OCI-LY3 (cell line): ENCODE results near the gene WFDC9.

ENCODE experiments used
- CTCF ChIP-seq: fragments of 200-600, 300-600 bp; sonication (generic); IDR thresholded peaks from 2 replicates; pipeline ENCODE4 v1.5.1; 2014; ENCODE audit warnings: antibody characterized with exemption, low read length, low read depth
- EZH2phosphoT487 ChIP-seq: fragments of 200-600 bp; shearing (Covaris generic); IDR thresholded peaks from 2 replicates; pipeline ENCODE4 v1.6.1; 2018; ENCODE audit warnings: antibody characterized with exemption, mixed run types, low read depth

GRCh38 chr20:45581702-45582101 lies 49.4 kb downstream of the WFDC9 start:
- TF ChIP-seq CTCF (no peak), EZH2phosphoT487 (no peak)
